Pancreas (tissue), 10 donors: ENCODE results near the gene SPATA25. TPM values are rescaled to one million over a fixed set of nuclear protein-coding genes. Genes with fewer than 3 reads are reported as not detected.

Source experiments
- ATAC-seq, 4 donors: fragments of 200-7000 bp; cut with Tn5 transposase; one replicate each; pipeline versions ENCODE4 v1.8.0 to v1.9.1; 2020; ENCODE audit warnings: mild to moderate bottlenecking in 4 of 4, moderate library complexity in 4 of 4
- DNase-seq, 6 donors: peaks; one replicate each; pipeline ENCODE4 v3.0.0-alpha.2; 2020
- FAIRE-seq: peaks from 2 replicates; lab custom pipeline; 2012; peaks lifted over from hg19 to GRCh38; lab: Jason Lieb, UNC
- H3K27ac ChIP-seq, 4 donors: fragments of 200-600 bp; sonication (generic); 1 replicate in 3 of 4; 2 replicates in 1 of 4; pipeline versions ENCODE4 v1.5.0 to v1.8.0; 2020
- H3K27me3 ChIP-seq, 4 donors: fragments of 200-600 bp; one replicate each; pipeline ENCODE4 v1.8.0; 2021
- H3K36me3 ChIP-seq, 3 donors: fragments of 200-600 bp; sonication (generic) in 1 of 3; one replicate each; pipeline versions ENCODE4 v1.5.0 to v1.8.0; 2020 to 2021
- H3K4me1 ChIP-seq, 3 donors: fragments of 200-600 bp; one replicate each; pipeline ENCODE4 v1.8.0; 2021
- H3K4me3 ChIP-seq, 4 donors: fragments of 200-600 bp; sonication (generic) in 2 of 4; one replicate each; pipeline versions ENCODE4 v1.5.0 to v1.8.0; 2020 to 2021
- H3K9me3 ChIP-seq, 4 donors: fragments of 200-600 bp; one replicate each; pipeline ENCODE4 v1.8.0; 2021
- CTCF ChIP-seq, 4 donors: fragments of 200-600 bp; sonication (generic) in 3 of 4; IDR thresholded peaks; one replicate each; pipeline versions ENCODE4 v1.5.0 to v1.8.0; 2021; ENCODE audit warnings: antibody characterized with exemption in 4 of 4
- WGBS, 2 donors: extraction: QIAGEN DNeasy Blood & Tissue Kit; methylation state at CpG; one replicate each; pipeline ENCODE4 v1.1.7; 2013; 5-methylcytosine and 5-hydroxymethylcytosine counted together
- intact Hi-C, 3 donors: fragments of 100-400 bp; cut with DNase I; formaldehyde crosslinking; loops; one replicate each; pipeline versions ENCODE4 v1.11.1 to v1.14.2; 2022
- polyA plus RNA-seq, 2 donors: library from polyadenylated mRNA; stranded (reverse); fragments of 200-250 nt; gene quantifications; one replicate each; pipeline ENCODE4 v1.2.3, GENCODE V29; 2013
- total RNA-seq, 6 donors: library from RNA; stranded (reverse); fragmentation: NEBNext Ultra II Directional in 4 of 6; extraction: Animal tissue kit (Norgen Biotek cat#: 25700) in 4 of 6; gene quantifications; one replicate each; pipeline versions ENCODE4 v1.2.1 to v1.2.4, GENCODE V29; 2021 to 2023
- donor health status: healthy with polysubstance abuse.
- donor health status: DM: no; HTN: no; CAD: no; lungs with moderate emphysema.
- donor health status: DM: no; HTN: no; CAD: no.
- donor health status: control.
- donor health status: control.
- donor health status: Bipolar disorder and iron deficiency.
- donor health status: DM: yes; HTN: yes; CAD: no.
- donor health status: DM: no; HTN: no; CAD: no.
- donor health status: DM: no; HTN: no; CAD: no.
- donor health status: DM: yes; HTN: yes; CAD: no.

SPATA25 gene
- total and polyA plus RNA-seq, 8 donors: 0.55 to 1.7 (median 0.86) TPM

GRCh38 chr20:45861221-45862075, 26.0 kb downstream of the SPATA25 start:
- DNase-seq: no peak
- WGBS, 2 donors: 83 to 87% methylated on average over 7 of the region's 7 CpGs
- intact Hi-C loops: no loop called here
- Histone ChIP-seq H3K27ac (no peak overlapping the region), H3K4me1 (peaks cover under 1 to 8% (median 1%) of the 10 kb centered on the region in 3 donors), H3K9me3 (no peaks in the 10 kb centered on the region), H3K36me3 (no peaks in the 10 kb centered on the region), H3K4me3 (no peak overlapping the region), H3K27me3 (no peaks in the 10 kb centered on the region)
- no peak for ATAC-seq
- TF ChIP-seq CTCF (IDR thresholded peaks at IDR 0.05): no peak
- no peak for FAIRE-seq

- Histone ChIP-seq H3K9me3 (no peaks in the 10 kb centered on the region), H3K4me3 (no peak overlapping the region), H3K4me1 (peaks cover 8 to 14% (median 9%) of the 10 kb centered on the region in 3 donors), H3K27me3 (no peaks in the 10 kb centered on the region), H3K27ac (no peak overlapping the region), H3K36me3 (no peaks in the 10 kb centered on the region)
- intact Hi-C loops: no loop called here
- ATAC-seq: no peak
- 70 to 76% methylated on average over 7 of the region's 7 CpGs for WGBS, 2 donors
- no peak for DNase-seq
- FAIRE-seq: no peak
- TF ChIP-seq CTCF (IDR thresholded peaks at IDR 0.05): no peak
Measured at GRCh38 chr20:45860560-45861220, 26.7 kb downstream of the SPATA25 start.

- Histone ChIP-seq H3K4me1 (peaks cover 13 to 21% (median 14%) of the 10 kb centered on the region in 3 donors), H3K9me3 (no peaks in the 10 kb centered on the region), H3K27ac (no peak overlapping the region), H3K36me3 (no peaks in the 10 kb centered on the region), H3K4me3 (no peak overlapping the region), H3K27me3 (no peaks in the 10 kb centered on the region)
- intact Hi-C loops: no loop called here
- FAIRE-seq (no peak), ATAC-seq (no peak), DNase-seq (no peak)
- 97% methylated on average over 5 of the region's 5 CpGs for WGBS, 2 donors
- TF ChIP-seq CTCF (IDR thresholded peaks at IDR 0.05): no peak
Measured at GRCh38 chr20:45859916-45860315, 27.5 kb downstream of the SPATA25 start.

GRCh38 chr20:45857882-45858216, 29.6 kb downstream of the SPATA25 start:
- Histone ChIP-seq H3K4me1 (peaks cover 13 to 21% (median 14%) of the 10 kb centered on the region in 3 donors), H3K4me3 (peak overlapping the region; percentile 65 to 88 (median 80)), H3K9me3 (no peaks in the 10 kb centered on the region), H3K27me3 (no peaks in the 10 kb centered on the region), H3K36me3 (no peaks in the 10 kb centered on the region), H3K27ac (peak overlapping the region; percentile 40 to 69 (median 58))
- no peak for FAIRE-seq
- DNase-seq: no peak
- intact Hi-C loops: no loop called here
- ATAC-seq: peak; percentile 5 to 16 (median 12)
- WGBS, 2 donors: 16 to 23% methylated on average over 9 to 13 of the region's 13 CpGs
- no peak for TF ChIP-seq CTCF (IDR thresholded peaks at IDR 0.05)
